GM21528 (cell line): ENCODE data around the gene ALG2.

ENCODE experiments used
- ATAC-seq: cut with Tn5 transposase; IDR thresholded peaks from one replicate; pipeline ENCODE4 v1.9.1; 2021; ENCODE audit warnings: mild to moderate bottlenecking, moderate library complexity; ENCODE audit not compliant: unreplicated experiment, low FRiP score

ALG2 gene, protein sequence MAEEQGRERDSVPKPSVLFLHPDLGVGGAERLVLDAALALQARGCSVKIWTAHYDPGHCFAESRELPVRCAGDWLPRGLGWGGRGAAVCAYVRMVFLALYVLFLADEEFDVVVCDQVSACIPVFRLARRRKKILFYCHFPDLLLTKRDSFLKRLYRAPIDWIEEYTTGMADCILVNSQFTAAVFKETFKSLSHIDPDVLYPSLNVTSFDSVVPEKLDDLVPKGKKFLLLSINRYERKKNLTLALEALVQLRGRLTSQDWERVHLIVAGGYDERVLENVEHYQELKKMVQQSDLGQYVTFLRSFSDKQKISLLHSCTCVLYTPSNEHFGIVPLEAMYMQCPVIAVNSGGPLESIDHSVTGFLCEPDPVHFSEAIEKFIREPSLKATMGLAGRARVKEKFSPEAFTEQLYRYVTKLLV

DNA sequence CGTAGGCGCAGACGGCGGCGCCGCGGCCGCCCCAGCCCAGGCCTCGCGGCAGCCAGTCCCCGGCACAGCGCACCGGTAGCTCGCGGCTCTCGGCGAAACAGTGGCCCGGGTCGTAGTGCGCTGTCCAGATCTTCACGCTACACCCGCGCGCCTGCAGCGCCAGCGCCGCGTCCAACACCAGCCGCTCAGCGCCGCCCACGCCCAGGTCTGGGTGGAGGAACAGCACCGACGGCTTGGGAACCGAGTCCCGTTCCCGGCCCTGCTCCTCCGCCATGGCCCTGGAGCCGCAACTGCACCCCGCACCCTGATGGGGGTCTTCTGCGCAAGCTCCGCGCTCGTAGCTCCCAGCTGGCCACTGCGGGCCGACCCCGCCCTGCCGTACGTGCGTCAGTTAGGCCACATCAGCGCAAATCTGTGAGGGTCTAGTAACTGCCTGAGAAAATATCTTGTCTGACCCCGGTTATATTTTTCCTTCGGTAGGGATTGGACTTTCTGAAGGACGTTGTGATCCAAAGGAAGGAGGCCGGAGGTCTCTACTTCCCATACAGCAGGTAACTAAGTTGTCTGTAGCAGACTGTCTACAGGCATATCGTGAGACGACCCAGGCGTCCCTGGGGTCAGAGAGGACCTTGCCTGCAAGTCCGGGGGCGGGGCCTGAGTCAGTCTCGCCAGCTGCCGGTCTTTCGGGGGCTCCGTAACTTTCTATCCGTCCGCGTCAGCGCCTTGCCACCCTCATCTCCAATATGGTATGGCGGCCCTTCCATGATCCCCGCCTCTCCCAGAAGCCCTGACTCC is at the start of gene ALG2, which contains the start of gene SEC61B:
ALG2 (minus strand) TSS at position 322 of the 795 bp plus-strand sequence; CDS start at position 274, 48 bp downstream.
SEC61B (plus strand) TSS at position 662 of the 795 bp plus-strand sequence; CDS start at position 744, 82 bp downstream.
- peak; percentile 93 for ATAC-seq

DNA sequence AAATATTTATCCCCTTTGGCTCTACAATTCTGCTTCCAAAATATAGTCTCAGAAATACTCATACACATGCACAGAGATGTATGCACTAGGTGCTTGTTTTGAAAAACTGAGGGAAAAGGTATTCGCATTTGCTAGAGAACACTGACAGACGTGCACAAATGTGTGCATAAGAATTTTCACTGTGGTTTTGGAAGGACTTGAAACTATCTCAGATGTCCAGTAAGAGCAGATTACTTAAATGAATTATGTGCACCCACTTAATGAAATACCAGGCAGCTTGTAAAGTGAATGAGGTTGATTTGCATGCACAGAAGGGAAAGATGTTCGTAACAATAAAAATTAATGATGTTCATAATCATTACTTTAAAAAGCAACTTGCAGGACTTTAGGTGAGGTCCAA is 48.7 kb upstream of the ALG2 start:
- ATAC-seq: no peak

DNA sequence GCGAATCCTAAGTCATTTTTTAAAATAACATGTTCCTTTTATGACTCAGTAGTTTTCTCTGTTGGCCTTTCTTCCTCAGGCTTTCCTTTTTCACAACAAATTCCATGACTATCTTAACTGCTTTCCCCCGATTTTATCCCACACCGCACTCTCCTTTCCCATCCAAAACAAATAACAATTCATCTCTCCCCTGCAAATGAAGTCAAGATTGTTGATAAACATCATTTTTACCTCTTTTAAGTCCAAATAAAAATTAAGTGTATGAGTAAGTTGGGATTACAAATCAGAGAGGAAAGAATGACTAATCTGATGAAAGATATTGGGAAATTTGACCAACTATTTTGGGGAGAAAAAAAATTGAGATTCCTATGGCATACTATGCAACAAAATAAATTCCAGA is 47.7 kb upstream of the ALG2 start:
- no peak for ATAC-seq

DNA sequence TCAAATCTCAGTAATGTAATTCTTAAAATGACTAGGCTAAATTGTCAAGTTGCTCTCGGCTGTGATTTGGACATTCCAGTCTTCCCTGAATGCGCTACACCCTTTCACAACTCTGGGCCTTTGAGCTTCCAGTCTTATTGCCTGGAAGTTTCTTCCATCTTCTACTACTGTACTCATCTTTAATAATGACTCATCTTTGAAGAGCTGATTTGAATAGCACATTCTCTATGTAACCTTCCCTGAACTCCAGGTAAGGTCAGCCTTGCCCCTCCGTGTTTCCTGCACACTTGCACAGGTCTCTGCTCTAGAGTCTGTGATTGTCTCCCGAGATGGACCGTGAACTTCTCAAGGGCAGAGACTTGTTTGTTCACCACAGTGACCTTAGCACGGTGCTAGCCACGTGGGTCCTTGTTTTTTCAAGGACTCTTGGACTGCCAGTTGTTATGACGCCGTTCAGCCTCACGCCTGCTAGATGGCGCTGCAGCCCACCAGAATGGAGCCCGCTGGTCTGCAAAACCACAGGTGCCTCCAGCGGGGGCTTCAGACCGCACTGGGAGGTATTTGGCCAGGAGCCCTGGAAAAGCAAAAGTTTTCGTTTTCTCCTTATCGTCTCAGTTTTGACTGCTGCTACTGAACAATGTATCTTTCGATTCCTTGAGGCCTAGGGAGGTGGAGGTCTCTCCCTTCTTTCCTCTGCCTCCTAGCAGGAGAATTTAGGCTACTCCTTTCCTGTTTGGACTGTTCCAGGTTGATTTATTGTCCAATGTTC is 44.7 kb upstream of the ALG2 start:
- ATAC-seq: peak; percentile 61

DNA sequence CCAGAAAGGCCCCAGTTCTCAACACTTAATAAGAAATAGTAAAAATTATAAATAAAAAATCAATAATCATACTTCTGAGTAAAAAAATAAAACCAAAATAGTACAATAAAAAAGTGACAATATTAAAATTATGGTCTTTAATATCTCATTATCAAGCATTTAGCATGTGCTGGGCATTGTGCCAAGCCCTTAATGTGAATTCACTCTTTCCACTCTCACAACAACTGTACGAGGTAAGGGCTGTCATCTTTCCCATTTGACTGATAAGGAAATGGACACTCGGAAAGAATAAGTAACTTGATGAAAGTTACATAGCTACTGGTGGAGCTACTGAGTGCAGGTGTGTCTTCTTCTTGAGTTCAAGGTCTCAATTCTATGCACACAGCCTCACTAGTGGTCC is 43.9 kb upstream of the ALG2 start:
- no peak for ATAC-seq

DNA sequence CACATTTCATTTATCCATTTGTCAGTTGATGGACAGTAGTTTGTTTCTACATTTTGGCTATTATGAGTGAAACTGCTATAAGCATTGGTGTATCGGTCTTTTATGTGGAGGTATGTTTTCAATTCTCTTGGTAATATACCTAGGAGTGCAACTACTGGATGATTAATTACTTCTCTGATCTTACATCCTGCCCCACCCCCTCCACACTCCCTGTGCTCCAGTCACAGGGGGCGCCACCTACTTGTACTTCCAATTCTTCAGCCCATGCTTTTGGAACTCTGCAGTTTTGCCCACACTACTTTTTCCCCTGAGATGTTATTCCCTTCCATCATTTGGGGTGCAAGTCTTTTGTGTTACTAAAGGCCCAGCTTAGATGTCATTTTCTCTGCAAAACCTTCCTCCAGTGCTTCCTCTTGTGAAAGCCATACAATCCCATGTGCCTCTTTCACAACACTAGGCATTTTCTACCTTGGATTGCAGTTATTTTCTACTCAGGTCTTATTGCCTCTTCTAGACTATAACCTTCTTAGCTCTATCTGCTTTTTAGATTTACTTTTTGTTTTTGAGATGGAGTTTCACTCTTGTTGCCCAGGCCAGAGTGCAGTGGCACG is 42.4 kb upstream of the ALG2 start:
- no peak for ATAC-seq

DNA sequence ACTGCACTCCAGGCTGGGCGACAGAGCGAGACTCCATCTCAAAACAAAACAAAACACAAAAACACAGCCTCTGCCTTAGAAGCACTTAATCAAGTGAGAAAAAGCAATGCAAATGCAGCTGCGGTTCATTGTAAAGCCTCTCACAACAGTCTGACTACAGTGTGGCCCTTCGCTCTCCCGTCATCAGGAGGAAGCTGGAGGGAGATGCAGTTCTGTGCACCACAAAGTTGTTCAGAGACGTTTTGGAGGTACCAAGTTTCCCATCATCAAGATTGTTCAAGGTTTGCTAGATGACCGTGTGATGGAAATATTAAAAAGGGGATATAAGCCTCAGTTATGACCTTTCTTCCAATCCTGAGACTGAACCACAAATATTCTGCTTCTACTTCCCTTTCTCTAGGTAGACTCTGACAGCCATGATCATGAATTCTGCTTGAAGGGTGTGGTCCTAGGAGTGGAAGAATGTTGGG is 41.2 kb upstream of the ALG2 start:
- ATAC-seq: peak; percentile 51

DNA sequence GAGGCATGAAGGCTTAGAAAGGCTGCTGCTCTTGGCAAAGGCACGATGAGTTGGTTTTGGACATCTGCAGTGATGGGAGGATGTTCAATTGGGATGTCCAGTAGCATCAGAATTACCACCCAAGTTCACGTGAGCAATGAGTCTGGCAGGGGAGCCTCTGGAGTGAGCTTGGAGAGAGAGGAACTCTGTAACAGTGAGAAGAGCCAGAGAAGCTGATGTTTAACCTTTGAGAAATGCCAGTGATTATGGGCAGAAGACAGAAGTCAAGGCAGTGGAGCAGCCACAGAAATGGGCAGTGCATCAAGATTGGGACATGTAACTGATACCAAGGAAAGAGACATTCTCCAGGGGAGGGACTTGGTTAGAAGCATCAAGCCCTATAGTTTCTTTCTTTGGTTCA is 40.2 kb upstream of the ALG2 start:
- ATAC-seq: no peak

DNA sequence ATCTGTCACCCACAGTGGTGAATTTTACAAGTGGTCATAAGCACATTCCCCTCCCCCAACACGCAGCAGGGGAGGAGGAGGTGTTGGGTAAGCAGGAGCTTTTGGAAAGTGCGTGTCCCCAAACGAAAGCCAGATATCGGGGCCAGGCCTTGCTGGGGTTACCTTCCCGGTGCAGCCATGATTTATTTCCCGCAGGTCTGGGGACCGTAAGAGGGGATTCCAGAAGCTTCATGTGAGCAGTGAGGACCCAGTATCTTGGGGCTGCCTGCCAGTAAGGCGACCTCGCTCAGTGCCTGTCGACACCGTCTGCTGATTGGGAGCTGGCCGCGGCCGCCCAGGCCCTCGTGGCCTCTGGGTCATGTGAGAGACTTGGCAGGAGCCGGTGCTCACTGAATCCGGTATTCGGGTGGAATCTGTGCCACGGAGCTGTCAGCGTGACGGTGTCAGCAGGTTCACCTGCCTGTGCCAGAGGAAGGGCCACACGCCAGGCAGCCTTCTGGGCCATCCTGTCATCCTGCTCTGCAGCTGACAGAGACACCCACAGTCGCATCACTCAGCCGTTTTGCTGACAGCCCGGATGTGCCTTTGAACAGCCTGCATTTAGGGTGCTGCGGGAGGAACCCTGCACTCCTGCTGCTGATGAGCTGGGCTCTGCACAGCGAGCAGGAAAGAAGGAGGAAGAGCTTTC is 37.6 kb upstream of the ALG2 start:
- no peak for ATAC-seq

DNA sequence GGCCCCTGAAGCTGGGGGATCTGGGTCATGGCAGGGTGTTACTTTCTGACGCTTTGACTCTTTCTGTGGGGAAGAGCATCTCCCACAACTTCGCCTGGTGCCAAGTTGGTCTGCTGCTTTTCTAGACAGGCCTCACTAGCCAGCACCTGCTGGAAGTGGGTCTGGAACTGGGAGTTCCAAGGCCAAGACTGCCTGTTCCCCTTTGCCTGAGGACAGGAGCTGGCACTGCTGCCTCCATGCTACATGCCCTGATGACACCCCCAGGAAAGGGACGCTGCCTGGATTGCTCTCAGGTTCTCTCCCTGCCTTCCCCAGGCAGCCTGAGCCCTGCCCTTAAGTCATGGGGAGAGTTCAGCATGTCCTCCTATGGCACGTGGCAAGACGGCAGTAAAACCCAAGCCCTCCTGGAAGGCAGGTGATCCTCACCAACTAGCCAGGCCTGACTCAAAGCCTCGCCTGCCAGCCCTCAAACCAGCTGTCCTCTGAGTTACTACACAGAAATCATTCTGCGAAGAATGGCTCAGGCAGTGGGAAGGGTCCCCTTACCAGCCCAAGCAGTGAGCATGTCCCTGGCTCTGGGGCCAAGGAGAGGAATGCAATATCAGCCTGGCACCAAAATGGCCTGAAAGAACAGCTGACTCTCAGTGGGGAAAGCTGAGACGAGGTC is 36.1 kb upstream of the ALG2 start:
- no peak for ATAC-seq

DNA sequence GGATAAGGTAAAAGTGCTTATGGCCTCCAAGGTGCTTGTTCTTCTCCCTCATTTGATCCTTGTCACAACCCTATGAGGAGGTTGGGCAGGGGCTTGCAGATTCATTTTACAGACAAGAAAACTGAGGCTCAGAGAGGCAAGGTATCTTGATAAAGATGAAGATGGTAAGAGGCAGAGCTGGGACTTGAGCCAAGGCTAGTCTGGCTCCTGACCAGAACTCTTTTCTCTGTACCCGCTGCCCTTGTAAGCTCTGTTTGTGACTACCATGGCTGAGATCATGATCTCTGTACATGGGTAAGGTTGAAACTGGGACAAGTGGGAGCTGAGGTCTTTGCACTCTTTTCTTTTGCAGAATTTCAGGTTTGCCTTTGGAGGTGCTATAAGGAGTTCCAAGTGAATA is 33.9 kb upstream of the ALG2 start:
- ATAC-seq: no peak

DNA sequence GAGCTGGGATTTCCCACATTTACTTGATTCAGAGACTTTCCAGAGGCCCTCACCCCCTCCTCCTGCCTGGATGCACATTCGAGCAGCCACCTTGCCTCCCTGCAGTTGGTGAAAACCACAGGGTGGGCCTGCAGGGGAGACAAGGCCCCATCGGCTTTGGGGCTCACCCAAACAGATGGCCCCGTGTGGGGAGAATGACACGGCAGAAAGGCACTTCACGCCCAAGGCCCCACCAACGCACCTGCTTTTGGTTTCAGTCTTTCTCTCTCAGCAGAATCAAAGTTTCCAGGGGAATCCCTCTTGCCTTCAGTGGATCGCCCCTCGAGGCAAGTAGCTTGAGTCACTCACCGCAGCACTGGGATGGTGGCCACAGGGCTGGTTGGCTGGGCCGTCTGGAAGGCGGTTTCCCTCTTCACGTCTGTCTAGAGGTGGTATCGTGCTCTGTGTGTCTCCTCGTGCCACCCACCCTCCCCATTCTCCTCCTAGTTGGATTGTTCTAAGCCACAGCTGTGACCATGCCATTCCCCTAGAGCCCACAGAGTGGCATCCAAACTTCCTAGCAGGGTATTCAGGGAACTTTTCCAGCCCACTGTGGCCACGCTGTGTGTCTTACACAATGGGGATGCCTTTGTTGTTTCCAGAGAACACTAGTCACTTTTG is 32.2 kb upstream of the ALG2 start:
- peak; percentile 90 for ATAC-seq

DNA sequence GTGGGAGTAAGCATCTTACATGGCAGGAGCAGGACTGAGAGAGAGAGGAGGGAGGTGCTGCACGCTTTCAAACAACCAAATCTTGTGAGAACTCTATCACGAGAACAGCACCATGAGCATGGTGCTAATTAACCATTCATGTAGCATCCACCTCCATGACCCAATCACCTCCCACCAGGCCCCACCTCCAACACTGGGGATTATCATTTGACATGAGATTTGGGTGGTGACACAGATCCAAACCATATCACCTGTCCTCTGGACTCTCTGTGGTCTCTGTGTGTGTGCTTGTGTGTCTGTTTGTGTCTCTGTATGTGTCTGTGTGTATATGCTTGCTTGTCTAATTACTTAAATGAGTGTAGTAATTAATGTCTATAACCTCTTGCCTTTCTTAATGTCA is 31.4 kb upstream of the ALG2 start:
- ATAC-seq: peak; percentile 31

DNA sequence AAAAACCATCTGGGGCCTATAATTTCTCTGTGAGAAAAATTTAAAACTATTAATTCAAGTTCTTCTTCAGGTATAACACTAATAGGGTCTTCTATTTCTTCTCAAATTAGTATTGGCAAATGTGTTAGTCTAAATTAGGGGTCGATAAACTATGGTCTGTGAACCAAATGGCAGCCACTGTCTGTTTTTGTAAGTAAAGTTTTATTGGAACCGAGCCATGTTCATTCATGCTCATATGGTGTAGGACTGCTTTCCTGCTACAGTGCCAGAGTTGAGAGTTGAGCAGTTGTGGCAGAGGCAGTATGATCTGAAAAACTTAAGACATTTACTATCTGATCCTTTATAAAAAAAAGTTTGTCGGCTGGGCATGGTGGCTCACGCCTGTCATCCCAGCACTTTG is 29.4 kb upstream of the ALG2 start:
- ATAC-seq: no peak

DNA sequence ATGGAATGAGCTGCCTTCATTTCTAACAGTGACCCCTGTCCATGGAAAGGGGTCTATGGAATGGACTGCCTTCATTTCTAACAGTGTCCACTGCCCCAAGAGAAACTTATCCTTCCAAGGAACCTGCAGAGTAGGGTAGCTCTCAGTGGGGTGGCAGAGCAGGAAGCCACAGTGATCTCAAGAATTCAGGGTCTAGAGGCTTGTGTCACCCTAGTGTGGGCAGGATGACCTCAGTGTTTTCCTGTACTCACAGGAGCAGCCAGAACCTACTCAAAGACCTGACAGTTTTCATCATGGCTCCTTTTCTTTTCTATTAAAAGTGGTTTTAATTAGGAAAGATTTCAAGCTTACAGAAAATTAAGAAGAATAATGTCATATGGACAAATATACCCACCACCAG is 27.9 kb upstream of the ALG2 start:
- no peak for ATAC-seq

DNA sequence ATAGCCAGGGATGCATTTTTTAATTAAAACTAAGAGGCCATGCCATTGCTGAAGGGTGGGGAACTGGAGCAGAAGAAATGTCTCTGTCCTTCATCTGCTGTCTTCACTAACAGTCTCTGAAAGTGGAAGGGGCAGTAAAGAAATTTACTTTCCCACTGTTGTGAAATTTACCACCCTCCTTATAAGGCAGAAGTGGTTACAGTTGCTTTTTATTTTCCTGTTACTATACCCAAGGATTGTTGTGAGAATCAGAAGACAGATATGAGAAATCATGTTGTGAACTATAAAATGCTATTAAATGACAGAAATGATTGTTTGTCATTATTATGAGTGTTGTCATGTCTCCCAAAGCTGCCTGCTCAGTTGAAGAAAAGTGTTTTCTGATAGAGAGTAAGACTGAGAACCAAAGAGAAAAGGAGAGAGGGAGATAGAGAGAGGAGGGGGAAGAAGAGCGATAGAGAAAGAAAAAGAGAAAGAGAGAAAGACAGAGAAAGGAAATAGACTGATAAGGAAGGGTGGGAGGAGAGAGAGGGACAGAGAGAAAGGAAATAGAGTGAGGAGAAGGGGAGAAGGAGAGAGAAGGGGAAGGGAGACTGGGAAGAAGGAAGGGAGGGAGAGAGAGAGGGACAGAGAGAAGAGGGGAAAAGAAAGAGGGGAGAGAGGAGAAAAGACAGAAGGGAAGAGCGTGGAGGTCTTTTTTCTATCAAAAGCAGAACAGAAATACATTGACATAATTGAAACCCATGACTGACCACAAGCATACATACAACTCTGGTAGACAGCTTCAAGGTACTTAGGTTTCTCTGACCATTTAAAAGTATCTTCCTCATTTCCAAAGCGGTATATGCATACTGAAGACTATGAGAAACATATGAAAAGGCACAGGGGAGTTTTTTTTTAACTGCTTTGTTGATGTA is 22.9 kb upstream of the ALG2 start:
- ATAC-seq: peak; percentile 93

DNA sequence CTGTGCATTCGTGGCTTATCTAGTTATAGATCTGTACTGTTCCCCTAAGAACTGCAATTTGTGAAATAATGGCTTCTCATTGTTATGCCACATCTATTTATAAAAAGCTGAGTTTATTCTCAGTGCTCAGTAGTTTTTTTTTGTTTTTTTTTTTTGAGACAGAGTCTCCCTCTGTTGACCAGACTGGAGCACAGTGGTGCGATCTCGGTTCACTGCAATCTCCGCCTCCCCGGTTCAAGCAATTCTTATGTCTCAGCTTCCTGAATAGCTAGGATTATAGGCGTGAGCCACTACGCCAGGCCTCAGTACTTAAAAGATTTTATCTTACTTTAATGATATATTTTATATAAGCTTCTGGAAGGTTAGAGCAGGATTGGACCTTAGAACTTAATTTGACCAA is 19.4 kb upstream of the ALG2 start:
- no peak for ATAC-seq
